Mammary microvascular endothelial cell (primary cell): ENCODE measurements around the gene ABCA2. TPM values are rescaled to one million over a fixed set of nuclear protein-coding genes. Genes with fewer than 3 reads are reported as not detected.

Experiments
- total RNA-seq: library from RNA; depleted of rRNA; stranded (reverse); fragments of >200 nt; gene quantifications from 2 replicates; pipeline ENCODE4 v1.2.3, GENCODE V29; 2015

ABCA2 gene, protein sequence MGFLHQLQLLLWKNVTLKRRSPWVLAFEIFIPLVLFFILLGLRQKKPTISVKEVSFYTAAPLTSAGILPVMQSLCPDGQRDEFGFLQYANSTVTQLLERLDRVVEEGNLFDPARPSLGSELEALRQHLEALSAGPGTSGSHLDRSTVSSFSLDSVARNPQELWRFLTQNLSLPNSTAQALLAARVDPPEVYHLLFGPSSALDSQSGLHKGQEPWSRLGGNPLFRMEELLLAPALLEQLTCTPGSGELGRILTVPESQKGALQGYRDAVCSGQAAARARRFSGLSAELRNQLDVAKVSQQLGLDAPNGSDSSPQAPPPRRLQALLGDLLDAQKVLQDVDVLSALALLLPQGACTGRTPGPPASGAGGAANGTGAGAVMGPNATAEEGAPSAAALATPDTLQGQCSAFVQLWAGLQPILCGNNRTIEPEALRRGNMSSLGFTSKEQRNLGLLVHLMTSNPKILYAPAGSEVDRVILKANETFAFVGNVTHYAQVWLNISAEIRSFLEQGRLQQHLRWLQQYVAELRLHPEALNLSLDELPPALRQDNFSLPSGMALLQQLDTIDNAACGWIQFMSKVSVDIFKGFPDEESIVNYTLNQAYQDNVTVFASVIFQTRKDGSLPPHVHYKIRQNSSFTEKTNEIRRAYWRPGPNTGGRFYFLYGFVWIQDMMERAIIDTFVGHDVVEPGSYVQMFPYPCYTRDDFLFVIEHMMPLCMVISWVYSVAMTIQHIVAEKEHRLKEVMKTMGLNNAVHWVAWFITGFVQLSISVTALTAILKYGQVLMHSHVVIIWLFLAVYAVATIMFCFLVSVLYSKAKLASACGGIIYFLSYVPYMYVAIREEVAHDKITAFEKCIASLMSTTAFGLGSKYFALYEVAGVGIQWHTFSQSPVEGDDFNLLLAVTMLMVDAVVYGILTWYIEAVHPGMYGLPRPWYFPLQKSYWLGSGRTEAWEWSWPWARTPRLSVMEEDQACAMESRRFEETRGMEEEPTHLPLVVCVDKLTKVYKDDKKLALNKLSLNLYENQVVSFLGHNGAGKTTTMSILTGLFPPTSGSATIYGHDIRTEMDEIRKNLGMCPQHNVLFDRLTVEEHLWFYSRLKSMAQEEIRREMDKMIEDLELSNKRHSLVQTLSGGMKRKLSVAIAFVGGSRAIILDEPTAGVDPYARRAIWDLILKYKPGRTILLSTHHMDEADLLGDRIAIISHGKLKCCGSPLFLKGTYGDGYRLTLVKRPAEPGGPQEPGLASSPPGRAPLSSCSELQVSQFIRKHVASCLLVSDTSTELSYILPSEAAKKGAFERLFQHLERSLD (N-terminal part only)
- 6.9 and 7.3 TPM in 2 replicates for total RNA-seq

DNA sequence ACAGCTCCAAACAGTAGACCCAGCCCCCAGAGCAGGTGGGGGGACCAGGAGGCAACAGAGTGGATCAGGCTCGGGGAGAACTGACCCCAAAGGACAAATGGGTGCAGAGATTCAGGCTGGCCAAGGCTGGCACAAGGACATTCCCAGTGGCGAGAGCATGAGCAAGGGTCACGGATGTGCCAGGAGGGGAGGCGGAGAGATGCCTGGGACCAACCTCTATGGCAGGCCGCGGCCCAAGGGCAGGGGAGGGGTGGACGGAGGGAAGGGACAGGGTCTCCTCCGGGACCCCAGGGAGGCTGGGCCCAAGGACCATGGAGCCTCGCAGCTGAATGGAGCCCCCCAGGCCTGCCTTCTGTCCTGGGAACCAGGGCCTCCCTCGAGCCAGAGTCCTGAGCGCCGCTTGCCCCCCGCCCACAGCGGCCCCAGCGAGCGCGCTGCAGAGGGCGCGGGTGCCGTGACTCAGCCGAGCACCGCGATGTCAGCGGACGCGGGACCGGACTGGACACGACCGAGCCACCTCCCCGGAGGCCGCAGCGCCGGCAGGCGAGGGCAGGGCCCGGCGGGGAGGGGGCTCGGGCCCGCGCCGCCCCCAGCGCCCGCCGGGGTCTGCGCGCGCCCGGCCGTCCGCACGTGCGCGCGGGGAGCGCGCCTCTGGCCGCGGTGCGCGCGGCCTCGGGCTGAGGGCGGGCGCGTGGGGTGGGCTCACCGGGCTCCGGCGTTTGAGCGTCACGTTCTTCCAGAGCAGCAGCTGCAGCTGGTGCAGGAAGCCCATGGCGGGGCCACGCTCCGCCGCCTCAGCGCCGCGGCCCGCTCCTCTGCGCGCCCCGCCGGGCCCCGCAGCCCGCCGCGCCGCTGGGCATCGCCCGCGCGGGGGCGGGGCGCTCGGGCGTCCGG, at the start of gene ABCA2:
Gene ABCA2 (minus strand): TSS at position 869 of the 894 bp plus-strand sequence. CDS start 97 bp downstream, at position 772.

DNA sequence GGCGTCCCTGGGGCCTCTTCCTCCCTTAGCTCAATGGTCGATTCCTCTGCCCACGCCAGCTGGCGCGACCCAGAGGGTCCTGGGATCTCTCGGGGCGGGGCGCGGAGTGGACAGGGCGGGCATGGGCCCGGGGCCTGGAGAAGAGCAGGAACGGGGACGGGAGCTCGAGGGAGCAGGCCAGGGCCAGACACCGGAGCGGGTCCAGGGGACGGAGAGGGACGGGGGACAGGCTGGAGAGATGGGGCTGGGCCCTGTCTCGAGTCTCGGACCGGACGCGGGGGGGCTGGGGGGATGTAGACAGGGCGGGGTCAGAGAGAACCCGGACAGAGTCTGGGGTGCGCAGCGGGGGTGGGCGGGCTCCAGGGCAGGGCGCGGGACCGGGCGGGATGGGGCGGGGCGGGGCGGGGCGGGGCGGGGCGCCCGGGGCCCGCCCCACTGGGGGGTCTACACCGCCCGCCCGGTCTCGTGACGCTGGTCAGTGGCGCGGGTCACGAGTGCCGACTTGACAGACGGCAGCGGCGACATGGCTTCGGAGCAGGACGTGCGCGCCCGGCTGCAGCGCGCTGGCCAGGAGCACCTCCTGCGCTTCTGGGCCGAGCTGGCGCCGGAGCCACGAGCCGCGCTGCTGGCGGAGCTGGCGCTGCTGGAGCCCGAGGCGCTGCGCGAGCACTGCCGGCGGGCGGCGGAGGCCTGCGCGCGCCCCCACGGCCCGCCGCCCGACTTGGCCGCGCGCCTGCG, 49.1 kb upstream of the ABCA2 start, which contains the start of gene UAP1L1:
Gene UAP1L1 (plus strand): TSS at position 508 of the 738 bp plus-strand sequence. CDS start 16 bp downstream, at position 524.

DNA sequence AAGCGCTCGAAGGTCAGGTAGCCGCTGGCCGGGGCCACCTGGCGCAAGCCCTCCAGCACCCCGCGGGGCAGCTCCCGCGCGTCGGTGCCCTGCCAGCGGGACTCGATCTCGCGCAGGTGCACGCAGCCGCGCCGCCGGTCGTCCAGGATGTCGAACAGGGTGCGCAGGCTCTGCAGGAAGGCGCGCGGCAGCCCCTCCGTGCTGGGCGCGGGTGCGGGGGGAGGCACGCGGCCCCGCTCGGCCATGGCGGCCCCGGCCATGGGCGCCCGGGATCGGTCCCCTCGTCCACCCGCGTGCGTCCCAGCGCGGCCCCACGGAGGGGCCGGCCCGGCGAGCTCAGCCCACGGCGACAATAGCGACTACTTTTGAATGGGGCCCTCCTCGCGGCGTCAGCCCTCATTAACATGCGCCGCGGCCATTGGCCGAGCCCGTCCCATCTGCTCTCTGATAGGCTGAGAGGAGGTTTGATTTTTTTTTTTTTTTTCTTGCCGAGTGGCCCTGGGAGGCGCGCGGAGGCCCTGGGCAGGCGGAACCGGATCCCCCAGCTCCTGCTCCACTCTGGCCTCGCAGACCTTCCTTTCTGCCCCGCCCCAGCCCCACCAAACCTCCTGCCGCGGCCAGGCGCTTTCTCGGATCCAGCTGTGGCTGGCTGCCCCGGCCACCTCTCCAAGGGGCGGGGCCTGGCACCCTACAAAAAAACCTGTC, 42.3 kb upstream of the ABCA2 start, which contains the start of gene SAPCD2:
Gene SAPCD2 (minus strand): TSS at position 357 of the 705 bp plus-strand sequence. CDS start 97 bp downstream, at position 260.

DNA sequence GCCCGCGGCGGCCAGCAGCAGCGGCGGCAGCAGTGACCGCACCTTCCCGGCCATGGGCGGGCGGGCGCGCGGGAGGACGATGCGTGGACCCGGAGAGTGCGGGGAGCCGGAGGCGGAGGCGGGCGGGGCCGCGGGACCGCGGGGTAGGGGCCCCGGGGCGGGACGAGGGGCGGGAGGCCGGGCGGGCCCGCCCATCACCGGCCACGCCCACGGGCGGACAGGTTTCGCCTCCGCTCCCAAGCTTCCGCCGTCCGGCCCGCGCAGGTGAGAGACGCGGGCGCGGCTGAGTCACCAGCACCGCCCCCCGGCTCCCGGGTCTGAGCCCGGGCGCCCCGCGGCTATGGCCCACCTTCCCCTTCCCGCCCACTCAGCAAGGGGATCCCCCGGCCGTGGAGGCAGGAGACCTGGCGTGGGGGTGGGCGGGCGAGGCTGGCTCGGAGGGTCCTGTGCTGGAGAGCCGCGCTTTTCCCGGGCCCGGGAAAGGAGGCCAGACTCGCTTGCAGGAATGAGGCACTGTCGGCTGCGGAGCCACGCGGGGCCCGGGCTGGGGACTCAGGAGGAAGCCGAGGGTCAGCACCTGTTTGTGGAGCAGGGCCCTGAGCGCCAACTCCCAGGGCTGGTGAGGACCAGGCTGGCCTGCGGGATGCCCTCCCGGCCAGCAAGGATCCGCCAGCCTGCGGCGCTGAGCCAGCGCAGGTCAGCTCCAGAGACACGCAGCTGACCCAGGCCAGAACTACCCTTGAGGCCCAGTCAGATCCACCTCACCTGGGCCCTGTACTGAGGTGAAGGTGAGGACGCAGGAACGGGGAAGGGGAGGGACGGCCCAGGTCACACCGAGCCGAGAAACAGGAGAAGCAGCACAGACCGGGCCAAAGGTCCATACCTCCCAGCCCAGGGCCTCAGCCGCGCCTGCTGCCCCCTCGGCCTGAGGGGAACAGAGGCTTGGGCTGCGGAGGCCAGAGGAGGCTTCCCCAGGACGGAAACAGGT, 26.2 kb upstream of the ABCA2 start, which contains the start of gene ENTPD2:
Gene ENTPD2 (minus strand): TSS at position 118 of the 988 bp plus-strand sequence. CDS start 64 bp downstream, at position 54.

DNA sequence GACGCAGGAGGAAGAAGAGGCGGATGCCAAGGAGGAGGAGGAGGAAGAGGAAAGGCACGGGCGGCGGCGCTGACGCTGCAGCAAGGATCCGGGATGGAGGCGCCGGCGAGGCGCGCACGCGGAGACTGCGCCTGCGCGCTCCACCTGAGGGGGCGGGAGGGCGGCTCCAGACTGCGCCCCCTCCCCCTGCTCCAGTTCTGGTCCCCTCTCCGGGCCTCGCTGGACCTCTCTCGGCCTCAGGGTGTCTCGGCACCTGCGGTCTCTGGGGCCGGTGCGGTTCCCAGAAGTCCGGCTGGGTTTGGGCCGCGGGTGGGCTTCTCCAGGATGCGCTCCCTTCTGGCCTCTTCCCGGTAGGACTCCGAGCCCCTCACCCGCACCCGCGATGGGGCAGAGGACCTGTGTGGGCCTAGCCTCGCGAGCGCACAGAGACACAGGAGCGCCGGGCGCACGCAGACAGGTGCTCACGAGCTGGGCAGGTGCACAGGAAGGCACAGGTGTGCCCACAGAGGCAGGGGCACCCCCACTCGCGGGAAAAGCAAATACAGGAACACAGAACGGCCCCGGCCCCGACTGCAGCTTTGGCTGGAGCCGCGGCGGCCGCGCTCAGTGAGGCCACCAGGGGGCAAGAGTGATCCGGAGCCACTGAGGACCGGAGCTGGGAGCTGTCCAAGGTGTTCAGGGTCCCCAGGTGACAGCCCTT, 18.2 kb upstream of the ABCA2 start, which contains the start of gene NPDC1:
Gene NPDC1 (minus strand): TSS at position 90 of the 700 bp plus-strand sequence. CDS start 188 bp downstream, outside the sequence.

DNA sequence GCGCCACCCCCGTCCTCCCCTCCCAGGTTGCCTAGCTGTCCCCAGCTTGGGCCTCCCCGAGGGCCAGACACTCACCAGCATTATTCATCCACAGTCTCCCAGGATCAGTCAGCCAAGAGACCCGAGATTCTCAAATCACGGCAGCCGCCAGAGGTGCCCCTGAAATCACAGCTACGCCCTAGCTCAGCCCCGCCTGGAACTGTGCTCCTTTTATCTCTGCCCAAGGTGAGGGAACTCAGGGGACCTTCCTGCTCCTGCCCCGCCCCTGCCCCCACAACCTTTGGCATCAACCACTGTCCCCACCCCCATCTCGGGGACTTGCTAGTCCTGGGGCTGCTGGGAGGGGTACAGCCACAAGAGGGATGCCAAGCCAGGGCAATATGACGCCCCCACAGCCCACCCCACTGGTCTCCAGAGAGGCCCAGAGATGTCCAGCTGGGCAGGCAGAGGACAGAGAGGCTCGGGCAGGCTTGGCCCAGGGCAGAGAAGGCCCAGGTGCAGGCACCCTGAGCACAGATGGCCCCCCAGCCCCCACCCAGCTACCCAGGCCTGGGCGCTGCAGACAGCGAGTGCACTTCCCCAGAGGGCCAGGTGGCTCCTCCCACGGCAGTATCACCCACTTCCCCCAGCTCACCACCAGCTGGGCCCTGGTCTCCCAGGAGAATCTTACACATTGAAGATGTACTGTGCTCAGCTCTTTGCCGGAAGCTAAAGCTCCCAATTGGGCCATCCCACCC, 4.0 kb upstream of the ABCA2 start, which contains the start of gene FUT7:
Gene FUT7 (minus strand): TSS at position 185 of the 737 bp plus-strand sequence. CDS start 97 bp downstream, at position 88.

DNA sequence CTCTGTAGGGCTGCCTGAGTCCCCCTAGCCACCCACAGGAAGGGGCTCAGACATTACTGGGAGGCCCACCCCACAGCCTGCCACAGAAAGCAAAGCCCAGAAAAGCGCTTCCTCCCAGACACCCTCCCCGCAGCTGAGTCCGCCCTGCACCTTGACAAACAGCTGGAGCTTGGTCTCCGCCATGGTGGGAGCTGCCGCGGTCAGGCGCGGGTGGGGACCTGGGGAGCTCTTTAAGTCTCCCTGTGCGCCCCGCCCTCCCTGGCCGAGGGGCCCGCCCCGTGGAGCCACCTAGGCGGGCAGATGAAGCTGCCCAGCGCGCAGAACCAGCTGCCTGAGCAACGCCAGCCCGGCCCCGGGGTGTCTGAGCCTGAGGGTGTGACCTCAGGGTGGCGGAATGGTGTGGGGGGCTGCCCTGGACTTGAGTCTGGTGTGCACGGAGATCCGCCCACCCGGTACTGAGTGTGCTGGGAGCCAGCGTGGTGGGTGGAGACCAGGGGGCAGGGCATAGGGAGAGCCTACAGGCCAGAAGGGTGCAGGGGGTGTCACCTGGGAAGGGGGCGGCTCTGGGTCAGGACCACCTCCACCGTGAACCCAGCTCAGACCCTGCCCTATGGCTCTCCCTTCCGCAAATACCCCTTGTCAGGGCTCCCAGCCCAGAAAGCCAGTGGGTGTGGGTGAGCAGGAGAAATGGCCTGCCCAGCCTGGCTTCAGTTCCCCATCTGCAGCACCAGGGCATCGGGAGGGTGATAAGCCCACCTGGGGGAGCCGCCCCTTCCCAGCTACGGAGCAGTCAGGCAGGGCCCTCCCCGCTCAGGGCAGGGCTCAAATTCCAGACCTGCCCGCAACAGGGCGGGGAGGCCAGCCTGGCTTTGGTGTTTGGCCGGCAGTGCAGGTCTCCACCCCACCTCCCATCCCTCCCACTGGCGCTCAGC, 31.4 kb downstream of the ABCA2 start, which contains the start of gene CLIC3:
Gene CLIC3 (minus strand): TSS at position 208 of the 932 bp plus-strand sequence. CDS start 25 bp downstream, at position 183.

DNA sequence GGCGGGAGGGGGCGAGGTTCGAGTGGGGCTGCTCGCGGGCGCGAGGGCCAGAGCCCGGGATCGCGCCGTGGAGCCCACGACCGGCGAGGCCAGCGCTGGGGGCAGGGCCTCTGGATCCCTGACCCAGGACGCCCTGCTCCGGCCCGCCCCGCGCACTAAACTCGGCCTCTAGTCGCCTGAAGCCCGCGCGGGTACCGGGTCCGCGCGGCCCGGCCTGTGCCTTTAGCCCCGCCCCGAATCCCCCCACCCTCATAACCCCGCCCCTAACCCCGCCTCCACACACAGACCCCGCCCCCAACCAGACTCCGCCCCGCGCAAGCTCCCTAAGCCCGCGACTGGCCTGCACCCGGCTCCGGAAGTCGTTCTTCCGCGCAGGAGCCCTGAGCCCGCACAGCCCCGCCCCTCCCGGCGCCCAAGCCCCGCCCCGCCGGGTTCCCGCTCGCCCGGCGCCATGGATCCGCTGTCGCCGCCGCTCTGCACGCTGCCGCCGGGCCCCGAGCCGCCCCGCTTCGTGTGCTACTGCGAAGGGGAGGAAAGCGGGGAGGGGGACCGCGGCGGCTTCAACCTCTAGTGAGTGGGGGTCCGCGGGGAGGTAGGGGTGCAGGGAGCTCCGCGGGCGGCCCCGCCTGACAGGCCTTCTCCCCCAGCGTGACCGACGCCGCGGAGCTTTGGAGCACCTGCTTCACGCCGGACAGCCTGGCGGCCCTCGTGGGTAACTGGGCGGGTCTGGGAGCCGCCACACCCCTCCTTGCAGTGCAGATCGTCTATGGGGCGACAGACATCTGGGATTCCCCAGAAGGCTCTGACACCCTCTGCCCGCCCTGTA, 35.8 kb downstream of the ABCA2 start, which contains the start of gene PAXX:
Gene PAXX (plus strand): TSS at position 430 of the 826 bp plus-strand sequence. CDS start 22 bp downstream, at position 452.

DNA sequence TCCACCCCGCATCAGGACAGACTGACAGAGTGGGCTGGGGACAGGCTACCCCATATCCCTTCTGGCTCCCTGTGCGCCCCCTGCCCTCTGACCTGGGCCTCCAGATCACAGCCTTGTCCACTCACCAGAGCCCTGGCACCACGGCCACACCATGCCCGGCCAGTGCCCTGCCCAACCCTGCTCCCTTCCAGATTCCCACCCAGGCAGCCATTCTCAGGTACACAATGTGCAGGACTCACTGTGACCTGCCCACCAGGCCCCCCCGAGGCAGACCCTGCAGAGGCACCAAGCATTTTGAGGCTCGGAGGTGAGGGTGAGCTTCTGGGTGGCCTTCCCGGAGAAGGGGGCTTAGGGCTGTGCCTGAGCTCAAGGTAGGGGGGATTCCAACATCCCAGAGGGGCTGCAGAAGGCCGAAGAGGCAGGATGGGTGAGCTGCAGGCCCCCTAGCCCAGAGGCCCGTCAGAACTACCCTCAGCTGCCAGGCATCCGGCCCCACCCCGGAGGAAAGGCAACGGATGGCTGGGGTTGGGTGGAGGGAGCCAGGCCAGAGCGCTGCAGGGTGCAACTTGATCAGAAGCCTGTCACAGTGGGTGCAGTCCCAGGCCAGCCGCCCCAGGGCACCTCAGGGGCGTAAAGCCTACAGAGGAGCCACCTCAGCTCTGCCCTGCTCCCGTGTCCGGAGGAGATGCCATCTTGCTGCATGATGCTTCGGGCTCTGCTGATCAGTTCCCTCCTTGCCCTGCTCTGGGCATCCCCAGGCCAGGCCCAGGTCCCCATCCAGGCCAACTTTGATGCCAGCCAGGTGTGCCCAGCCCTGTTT, 45.6 kb downstream of the ABCA2 start, which contains the start of gene LCNL1:
Gene LCNL1 (plus strand): TSS at position 762 of the 820 bp plus-strand sequence. CDS start 594 bp downstream, outside the sequence.

DNA sequence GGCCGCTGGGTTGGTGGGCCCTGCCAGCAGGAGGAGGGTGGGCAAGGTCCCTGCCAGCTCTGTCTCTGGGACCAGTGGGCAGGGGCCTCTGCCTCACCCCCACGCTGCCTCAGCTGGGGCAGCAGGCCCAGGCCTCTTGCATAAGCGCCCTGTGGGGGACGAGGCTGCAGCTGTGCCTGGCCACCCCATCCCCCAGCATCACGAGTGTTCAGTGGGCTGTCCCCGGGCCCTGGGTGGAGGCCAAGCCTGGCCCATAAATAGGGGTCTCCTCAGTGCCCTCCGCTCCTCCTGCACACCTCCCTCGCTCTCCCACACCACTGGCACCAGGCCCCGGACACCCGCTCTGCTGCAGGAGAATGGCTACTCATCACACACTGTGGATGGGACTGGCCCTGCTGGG, 50.8 kb downstream of the ABCA2 start, which contains the start of gene PTGDS:
Gene PTGDS (plus strand): TSS at position 282 of the 400 bp plus-strand sequence. CDS start 75 bp downstream, at position 357.

